ENCODE results near the gene PUSL1. TPM values are rescaled to one million over a fixed set of nuclear protein-coding genes. Genes with fewer than 3 reads are reported as not detected.
A peak's percentile ranks its signal among the peaks of the same experiment; 100 is the strongest.

PUSL1 gene
- total RNA-seq, 1 experiment from 2014 or later, result 31.3 TPM

GRCh38 chr1:1298861-1299685 is 9.3 kb upstream of the PUSL1 start:
- Histone ChIP-seq H3K27me3 (replicated peaks; ENCODE audit: insufficient read depth, low read depth, low read length, poor library complexity) (no peaks in the 10 kb centered on the region), H3K4me3 (ENCODE audit: low read depth, low read length, poor library complexity, severe bottlenecking) (no peak overlapping the region), H3K27ac (ENCODE audit: low read depth, low read length, poor library complexity, severe bottlenecking) (no peak overlapping the region), H3K4me1 (ENCODE audit: insufficient read depth, low read length, poor library complexity, severe bottlenecking) (peaks cover 3% of the 10 kb centered on the region), H3K9me3 (ENCODE audit: low read depth, low read length, poor library complexity, severe bottlenecking) (no peaks in the 10 kb centered on the region), H3K36me3 (ENCODE audit: insufficient read depth, low read length, poor library complexity, severe bottlenecking) (peaks cover 2% of the 10 kb centered on the region)
- no peak for TF ChIP-seq EZH2 (IDR thresholded peaks at IDR 0.05; ENCODE audit: borderline replicate concordance, low read depth, low read length, poor library complexity, severe bottlenecking)
- TF ChIP-seq CTCF (conservative IDR thresholded peaks at IDR 0.05; ENCODE audit: low read depth, low read length), result no peak
- no peak for DNase-seq (ENCODE audit: low spot score)
- BruUV-seq (replicated peaks), result no TSS peak
- ChIA-PET POLR2A (ENCODE audit: low non-redundant PET) (no interaction called here), CTCF (no interaction called here)
- intact Hi-C loops (cut with micrococcal nuclease; ENCODE audit: unreplicated experiment), result no loop called here

- H3K36me3 ChIP-seq (ENCODE audit: insufficient read depth, low read length, poor library complexity, severe bottlenecking), result no peaks in the 10 kb centered on the region
- BruUV-seq (replicated peaks), result no TSS peak
- intact Hi-C loops (cut with micrococcal nuclease; ENCODE audit: unreplicated experiment), result loop anchor here (10.0 kb wide), 1 partner anchor 275 kb away; the partner anchor contains the start of gene AGRN
- POLR2A ChIA-PET (ENCODE audit: low non-redundant PET), result no interaction called here
- CTCF ChIA-PET, result no interaction called here
- no peaks in the 10 kb centered on the region for H3K9me3 ChIP-seq (ENCODE audit: low read depth, low read length, poor library complexity, severe bottlenecking)
- no peak overlapping the region for H3K27ac ChIP-seq (ENCODE audit: low read depth, low read length, poor library complexity, severe bottlenecking)
- peaks cover 11% of the 10 kb centered on the region for H3K4me1 ChIP-seq (ENCODE audit: insufficient read depth, low read length, poor library complexity, severe bottlenecking)
- no peaks in the 10 kb centered on the region for H3K27me3 ChIP-seq (replicated peaks; ENCODE audit: insufficient read depth, low read depth, low read length, poor library complexity)
- no peak for DNase-seq (ENCODE audit: low spot score)
- no peak overlapping the region for H3K4me3 ChIP-seq (ENCODE audit: low read depth, low read length, poor library complexity, severe bottlenecking)
- peak; percentile 48 for TF ChIP-seq CTCF (conservative IDR thresholded peaks at IDR 0.05; ENCODE audit: low read depth, low read length)
- no peak for TF ChIP-seq EZH2 (IDR thresholded peaks at IDR 0.05; ENCODE audit: borderline replicate concordance, low read depth, low read length, poor library complexity, severe bottlenecking)
These were observed 8.6 kb upstream of the PUSL1 start for GRCh38 chr1:1299686-1300351.

- H3K27ac ChIP-seq (ENCODE audit: low read depth, low read length, poor library complexity, severe bottlenecking), result no peak overlapping the region
- ChIA-PET CTCF (no interaction called here), POLR2A (ENCODE audit: low non-redundant PET) (no interaction called here)
- H3K4me3 ChIP-seq (ENCODE audit: low read depth, low read length, poor library complexity, severe bottlenecking), result no peak overlapping the region
- no TSS peak for BruUV-seq (replicated peaks)
- H3K4me1 ChIP-seq (ENCODE audit: insufficient read depth, low read length, poor library complexity, severe bottlenecking), result peaks cover 16% of the 10 kb centered on the region
- no peak for DNase-seq (ENCODE audit: low spot score)
- no peaks in the 10 kb centered on the region for H3K9me3 ChIP-seq (ENCODE audit: low read depth, low read length, poor library complexity, severe bottlenecking)
- no peaks in the 10 kb centered on the region for H3K36me3 ChIP-seq (ENCODE audit: insufficient read depth, low read length, poor library complexity, severe bottlenecking)
- intact Hi-C loops (cut with micrococcal nuclease; ENCODE audit: unreplicated experiment), result loop anchor here (10.0 kb wide), 1 partner anchor 276 kb away; the partner anchor contains the start of gene AGRN
- no peaks in the 10 kb centered on the region for H3K27me3 ChIP-seq (replicated peaks; ENCODE audit: insufficient read depth, low read depth, low read length, poor library complexity)
- TF ChIP-seq EZH2 (IDR thresholded peaks at IDR 0.05; ENCODE audit: borderline replicate concordance, low read depth, low read length, poor library complexity, severe bottlenecking), result no peak
- TF ChIP-seq CTCF (conservative IDR thresholded peaks at IDR 0.05; ENCODE audit: low read depth, low read length), result peak; percentile 9; the same call in 1 of the 2 replicates
These were observed 8.1 kb upstream of the PUSL1 start for GRCh38 chr1:1300352-1300739.
